ENCODE results near the gene MYRFL.

MYRFL gene

GRCh38 chr12:69900720-69901131 lies 75.7 kb downstream of the MYRFL start:
- DNase-seq = peak; percentile 64

- no peak for DNase-seq
Measured at GRCh38 chr12:69901221-69901905, 76.3 kb downstream of the MYRFL start.

- no peak for DNase-seq
Measured at GRCh38 chr12:69903548-69903947, 78.5 kb downstream of the MYRFL start.

- peak; percentile 25 for DNase-seq
Measured at GRCh38 chr12:69904777-69905176, 79.8 kb downstream of the MYRFL start.

GRCh38 chr12:69905801-69906200 lies 80.8 kb downstream of the MYRFL start:
- no peak for DNase-seq

GRCh38 chr12:69906411-69907216 lies 81.6 kb downstream of the MYRFL start:
- DNase-seq = no peak

- DNase-seq = no peak
Measured at GRCh38 chr12:69908203-69908602, 83.2 kb downstream of the MYRFL start.

GRCh38 chr12:69910694-69911093 lies 85.7 kb downstream of the MYRFL start:
- DNase-seq = no peak

GRCh38 chr12:69913526-69913925 lies 88.5 kb downstream of the MYRFL start:
- DNase-seq = no peak

GRCh38 chr12:69915964-69916363 lies 90.9 kb downstream of the MYRFL start:
- no peak for DNase-seq

GRCh38 chr12:69916544-69917235 lies 91.7 kb downstream of the MYRFL start:
- no peak for DNase-seq

- no peak for DNase-seq
Measured at GRCh38 chr12:69918287-69918686, 93.3 kb downstream of the MYRFL start.

GRCh38 chr12:69919495-69919894 lies 94.5 kb downstream of the MYRFL start:
- no peak for DNase-seq

- no peak for DNase-seq
Measured at GRCh38 chr12:69921831-69922230, 96.8 kb downstream of the MYRFL start.

GRCh38 chr12:69922999-69923398 lies 98.0 kb downstream of the MYRFL start:
- no peak for DNase-seq

GRCh38 chr12:69925291-69925690 lies 100.3 kb downstream of the MYRFL start:
- no peak for DNase-seq

- DNase-seq = no peak
Measured at GRCh38 chr12:69927164-69927563, 102.1 kb downstream of the MYRFL start.

- no peak for DNase-seq
Measured at GRCh38 chr12:69929125-69929524, 104.1 kb downstream of the MYRFL start.

GRCh38 chr12:69929531-69929930 lies 104.5 kb downstream of the MYRFL start:
- DNase-seq = no peak

- no peak for DNase-seq
Measured at GRCh38 chr12:69931569-69931968, 106.5 kb downstream of the MYRFL start.

- no peak for DNase-seq
Measured at GRCh38 chr12:69932154-69932553, 107.1 kb downstream of the MYRFL start.

GRCh38 chr12:69932676-69933552 lies 107.9 kb downstream of the MYRFL start:
- DNase-seq = no peak

GRCh38 chr12:69934011-69934410 lies 109.0 kb downstream of the MYRFL start:
- DNase-seq = no peak

All from amniotic stem cell (primary cell).